Cortex of kidney (tissue), 1 donor: Measurements from ENCODE around the gene PANX2.

Experiments used
- DNase-seq: peaks from one replicate; lab custom pipeline; 2025; lab: John Stamatoyannopoulos, UW

Gene PANX2

DNA sequence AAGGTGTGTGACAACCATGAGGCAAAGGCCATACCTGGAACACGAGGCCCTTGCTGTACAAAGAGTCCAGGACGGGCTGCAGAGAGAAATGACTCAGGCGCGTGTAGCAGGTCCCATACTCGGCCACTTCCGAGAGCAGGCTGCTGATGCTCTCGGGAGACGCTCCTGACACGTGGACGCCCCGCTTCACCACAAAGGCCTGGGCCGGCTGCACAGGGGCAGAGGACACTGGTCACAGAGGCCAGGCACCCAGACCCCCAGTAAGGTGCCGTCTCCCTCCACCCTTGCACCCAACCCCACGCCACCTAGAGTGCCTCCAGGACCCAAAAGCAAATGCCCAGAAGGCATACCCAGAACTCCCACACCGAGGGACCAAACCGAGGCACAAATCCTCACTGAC, 58.8 kb downstream of the PANX2 start:
- DNase-seq, result no peak
